Measurements from ENCODE around the gene IGFN1. TPM values are rescaled to one million over a fixed set of nuclear protein-coding genes. Genes with fewer than 3 reads are reported as not detected.

IGFN1 gene
- total and polyA plus RNA-seq, 10 of the 15 experiments (the other 5 are each of a cell fraction or from before 2014, with no cell fraction given), result not detected

DNA sequence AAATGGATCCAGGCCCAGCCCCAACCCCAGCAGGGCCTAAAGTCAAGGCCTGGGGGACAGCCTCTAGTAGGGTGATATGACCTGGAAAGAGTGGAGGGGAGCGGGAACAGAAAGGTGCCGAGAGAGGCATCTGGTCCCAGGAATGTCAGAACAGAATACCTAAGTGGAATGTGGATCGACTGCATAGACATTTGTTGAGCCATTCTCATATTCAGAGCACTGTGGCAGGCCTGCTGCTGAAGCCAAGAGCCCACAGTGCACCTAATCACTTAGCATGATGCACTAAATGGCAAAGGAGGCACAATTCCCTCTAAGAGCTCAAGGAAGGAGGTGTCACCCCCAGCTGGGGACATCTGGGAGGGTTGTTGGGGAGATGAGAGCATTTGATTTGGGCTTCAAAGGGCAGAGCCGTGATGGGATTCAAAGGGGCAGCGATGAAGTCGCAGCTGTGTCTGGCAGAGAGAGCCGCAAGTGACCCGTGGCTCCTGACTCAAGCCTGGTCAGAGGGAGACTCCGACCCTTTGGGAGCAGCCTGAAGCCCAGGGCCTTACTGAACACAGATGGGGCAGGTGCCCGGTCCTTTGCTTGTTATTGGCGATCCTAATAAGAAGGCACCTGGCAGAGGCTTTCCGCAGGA lies 84.1 kb downstream of the IGFN1 start:
- Histone ChIP-seq H3K4me3 (no peak overlapping the region), H3K36me3 (ENCODE audit: control insufficient read depth in 2 of 2, insufficient read depth in 2 of 2, low read length in 1 of 2) (no peaks in the 10 kb centered on the region), H3K9ac (ENCODE audit: control insufficient read depth, insufficient read depth, low read length) (no peak overlapping the region), H2AFZ (ENCODE audit: control insufficient read depth, low read depth, low read length) (no peak overlapping the region), H3K4me1 (ENCODE audit: control insufficient read depth, insufficient read depth, low read length) (no peaks in the 10 kb centered on the region), H3K27me3 (replicated peaks in 1 of 2; ENCODE audit: control insufficient read depth in 2 of 2, insufficient read depth in 2 of 2, low read length in 1 of 2) (peaks cover 0 to 2% of the 10 kb centered on the region in 2 experiments; a peak in 1 of 4 replicates), H3K4me2 (ENCODE audit: control insufficient read depth, insufficient read depth) (no peak overlapping the region), H3K27ac (ENCODE audit: control insufficient read depth, insufficient read depth) (no peak overlapping the region), H4K20me1 (ENCODE audit: control insufficient read depth, insufficient read depth) (no peaks in the 10 kb centered on the region), H3K9me3 (replicated peaks; ENCODE audit: control insufficient read depth, insufficient read depth, low read length) (no peaks in the 10 kb centered on the region), H3K79me2 (ENCODE audit: control insufficient read depth, insufficient read depth, low read length) (no peaks in the 10 kb centered on the region)
- BruUV-seq (replicated peaks), result no TSS peak
- in situ Hi-C loops (cut with MboI), result no loop called here
- POLR2A ChIA-PET, result no interaction called here
- FAIRE-seq (no peak), DNase-seq (ENCODE audit: low read depth, low spot score) (no peak), ATAC-seq (no peak)
- intact Hi-C loops (cut with micrococcal nuclease; ENCODE audit: unreplicated experiment), result no loop called here
- SMC1A ChIA-PET (ENCODE audit: uncharacterized antibody, unreplicated experiment), result no interaction called here
- 35% methylated on average over 11 of the region's 12 CpGs for WGBS (ENCODE audit: insufficient coverage, insufficient replicate concordance, low lambda C conversion rate, missing lambda C conversion rate)
- CTCF ChIA-PET, result no interaction called here
- RAD21 ChIA-PET (ENCODE audit: unreplicated experiment), result no interaction called here
- TF ChIP-seq SREBF1 (IDR thresholded peaks at IDR 0.05; ENCODE audit: low read length) (no peak), TCF7 (IDR thresholded peaks at IDR 0.05; ENCODE audit: borderline replicate concordance) (no peak), ZNF622 (IDR thresholded peaks at IDR 0.05) (no peak), BHLHE40 (IDR thresholded peaks at IDR 0.05; ENCODE audit: borderline replicate concordance in 1 of 2, low read depth in 2 of 2, low read length in 1 of 2) (no peak), RBBP5 (conservative IDR thresholded peaks at IDR 0.05) (no peak), KLF5 (IDR thresholded peaks at IDR 0.05; ENCODE audit: partially characterized antibody) (no peak), HDAC6 (IDR thresholded peaks at IDR 0.05; ENCODE audit: unreplicated experiment) (no peak), ZNF24 (IDR thresholded peaks at IDR 0.05) (no peak)
- TF ChIP-seq, protein P1, sequence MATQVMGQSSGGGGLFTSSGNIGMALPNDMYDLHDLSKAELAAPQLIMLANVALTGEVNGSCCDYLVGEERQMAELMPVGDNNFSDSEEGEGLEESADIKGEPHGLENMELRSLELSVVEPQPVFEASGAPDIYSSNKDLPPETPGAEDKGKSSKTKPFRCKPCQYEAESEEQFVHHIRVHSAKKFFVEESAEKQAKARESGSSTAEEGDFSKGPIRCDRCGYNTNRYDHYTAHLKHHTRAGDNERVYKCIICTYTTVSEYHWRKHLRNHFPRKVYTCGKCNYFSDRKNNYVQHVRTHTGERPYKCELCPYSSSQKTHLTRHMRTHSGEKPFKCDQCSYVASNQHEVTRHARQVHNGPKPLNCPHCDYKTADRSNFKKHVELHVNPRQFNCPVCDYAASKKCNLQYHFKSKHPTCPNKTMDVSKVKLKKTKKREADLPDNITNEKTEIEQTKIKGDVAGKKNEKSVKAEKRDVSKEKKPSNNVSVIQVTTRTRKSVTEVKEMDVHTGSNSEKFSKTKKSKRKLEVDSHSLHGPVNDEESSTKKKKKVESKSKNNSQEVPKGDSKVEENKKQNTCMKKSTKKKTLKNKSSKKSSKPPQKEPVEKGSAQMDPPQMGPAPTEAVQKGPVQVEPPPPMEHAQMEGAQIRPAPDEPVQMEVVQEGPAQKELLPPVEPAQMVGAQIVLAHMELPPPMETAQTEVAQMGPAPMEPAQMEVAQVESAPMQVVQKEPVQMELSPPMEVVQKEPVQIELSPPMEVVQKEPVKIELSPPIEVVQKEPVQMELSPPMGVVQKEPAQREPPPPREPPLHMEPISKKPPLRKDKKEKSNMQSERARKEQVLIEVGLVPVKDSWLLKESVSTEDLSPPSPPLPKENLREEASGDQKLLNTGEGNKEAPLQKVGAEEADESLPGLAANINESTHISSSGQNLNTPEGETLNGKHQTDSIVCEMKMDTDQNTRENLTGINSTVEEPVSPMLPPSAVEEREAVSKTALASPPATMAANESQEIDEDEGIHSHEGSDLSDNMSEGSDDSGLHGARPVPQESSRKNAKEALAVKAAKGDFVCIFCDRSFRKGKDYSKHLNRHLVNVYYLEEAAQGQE (IDR thresholded peaks at IDR 0.05; ENCODE audit: low read depth, low read length), result no peak
- TF ChIP-seq, protein P2, sequence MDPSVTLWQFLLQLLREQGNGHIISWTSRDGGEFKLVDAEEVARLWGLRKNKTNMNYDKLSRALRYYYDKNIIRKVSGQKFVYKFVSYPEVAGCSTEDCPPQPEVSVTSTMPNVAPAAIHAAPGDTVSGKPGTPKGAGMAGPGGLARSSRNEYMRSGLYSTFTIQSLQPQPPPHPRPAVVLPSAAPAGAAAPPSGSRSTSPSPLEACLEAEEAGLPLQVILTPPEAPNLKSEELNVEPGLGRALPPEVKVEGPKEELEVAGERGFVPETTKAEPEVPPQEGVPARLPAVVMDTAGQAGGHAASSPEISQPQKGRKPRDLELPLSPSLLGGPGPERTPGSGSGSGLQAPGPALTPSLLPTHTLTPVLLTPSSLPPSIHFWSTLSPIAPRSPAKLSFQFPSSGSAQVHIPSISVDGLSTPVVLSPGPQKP (IDR thresholded peaks at IDR 0.05; ENCODE audit: low read depth, low read length), result no peak
- TF ChIP-seq, protein P3, sequence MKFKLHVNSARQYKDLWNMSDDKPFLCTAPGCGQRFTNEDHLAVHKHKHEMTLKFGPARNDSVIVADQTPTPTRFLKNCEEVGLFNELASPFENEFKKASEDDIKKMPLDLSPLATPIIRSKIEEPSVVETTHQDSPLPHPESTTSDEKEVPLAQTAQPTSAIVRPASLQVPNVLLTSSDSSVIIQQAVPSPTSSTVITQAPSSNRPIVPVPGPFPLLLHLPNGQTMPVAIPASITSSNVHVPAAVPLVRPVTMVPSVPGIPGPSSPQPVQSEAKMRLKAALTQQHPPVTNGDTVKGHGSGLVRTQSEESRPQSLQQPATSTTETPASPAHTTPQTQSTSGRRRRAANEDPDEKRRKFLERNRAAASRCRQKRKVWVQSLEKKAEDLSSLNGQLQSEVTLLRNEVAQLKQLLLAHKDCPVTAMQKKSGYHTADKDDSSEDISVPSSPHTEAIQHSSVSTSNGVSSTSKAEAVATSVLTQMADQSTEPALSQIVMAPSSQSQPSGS (IDR thresholded peaks at IDR 0.05; ENCODE audit: low read length), result no peak
- TF ChIP-seq, protein P4, sequence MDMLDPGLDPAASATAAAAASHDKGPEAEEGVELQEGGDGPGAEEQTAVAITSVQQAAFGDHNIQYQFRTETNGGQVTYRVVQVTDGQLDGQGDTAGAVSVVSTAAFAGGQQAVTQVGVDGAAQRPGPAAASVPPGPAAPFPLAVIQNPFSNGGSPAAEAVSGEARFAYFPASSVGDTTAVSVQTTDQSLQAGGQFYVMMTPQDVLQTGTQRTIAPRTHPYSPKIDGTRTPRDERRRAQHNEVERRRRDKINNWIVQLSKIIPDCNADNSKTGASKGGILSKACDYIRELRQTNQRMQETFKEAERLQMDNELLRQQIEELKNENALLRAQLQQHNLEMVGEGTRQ (IDR thresholded peaks at IDR 0.05; ENCODE audit: borderline replicate concordance, low read depth, low read length), result no peak
- TF ChIP-seq, protein P5, sequence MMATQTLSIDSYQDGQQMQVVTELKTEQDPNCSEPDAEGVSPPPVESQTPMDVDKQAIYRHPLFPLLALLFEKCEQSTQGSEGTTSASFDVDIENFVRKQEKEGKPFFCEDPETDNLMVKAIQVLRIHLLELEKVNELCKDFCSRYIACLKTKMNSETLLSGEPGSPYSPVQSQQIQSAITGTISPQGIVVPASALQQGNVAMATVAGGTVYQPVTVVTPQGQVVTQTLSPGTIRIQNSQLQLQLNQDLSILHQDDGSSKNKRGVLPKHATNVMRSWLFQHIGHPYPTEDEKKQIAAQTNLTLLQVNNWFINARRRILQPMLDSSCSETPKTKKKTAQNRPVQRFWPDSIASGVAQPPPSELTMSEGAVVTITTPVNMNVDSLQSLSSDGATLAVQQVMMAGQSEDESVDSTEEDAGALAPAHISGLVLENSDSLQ (IDR thresholded peaks at IDR 0.05), result no peak
- TF ChIP-seq, protein P6, sequence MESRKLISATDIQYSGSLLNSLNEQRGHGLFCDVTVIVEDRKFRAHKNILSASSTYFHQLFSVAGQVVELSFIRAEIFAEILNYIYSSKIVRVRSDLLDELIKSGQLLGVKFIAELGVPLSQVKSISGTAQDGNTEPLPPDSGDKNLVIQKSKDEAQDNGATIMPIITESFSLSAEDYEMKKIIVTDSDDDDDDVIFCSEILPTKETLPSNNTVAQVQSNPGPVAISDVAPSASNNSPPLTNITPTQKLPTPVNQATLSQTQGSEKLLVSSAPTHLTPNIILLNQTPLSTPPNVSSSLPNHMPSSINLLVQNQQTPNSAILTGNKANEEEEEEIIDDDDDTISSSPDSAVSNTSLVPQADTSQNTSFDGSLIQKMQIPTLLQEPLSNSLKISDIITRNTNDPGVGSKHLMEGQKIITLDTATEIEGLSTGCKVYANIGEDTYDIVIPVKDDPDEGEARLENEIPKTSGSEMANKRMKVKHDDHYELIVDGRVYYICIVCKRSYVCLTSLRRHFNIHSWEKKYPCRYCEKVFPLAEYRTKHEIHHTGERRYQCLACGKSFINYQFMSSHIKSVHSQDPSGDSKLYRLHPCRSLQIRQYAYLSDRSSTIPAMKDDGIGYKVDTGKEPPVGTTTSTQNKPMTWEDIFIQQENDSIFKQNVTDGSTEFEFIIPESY (IDR thresholded peaks at IDR 0.05), result no peak

Data from GM12878 (cell line).